GM21360 (cell line): Measurements from ENCODE around the gene ABHD4.
"Not testable (repeated sequence)": the region's sequence is repeated elsewhere in the genome, so short reads cannot be mapped to it uniquely, and the experiment has no call there.

Experiments used
- ATAC-seq: cut with Tn5 transposase; IDR thresholded peaks from one replicate; pipeline ENCODE4 v1.9.1; 2021; ENCODE audit warnings: mild to moderate bottlenecking, moderate library complexity; ENCODE audit not compliant: unreplicated experiment

ABHD4 gene

DNA sequence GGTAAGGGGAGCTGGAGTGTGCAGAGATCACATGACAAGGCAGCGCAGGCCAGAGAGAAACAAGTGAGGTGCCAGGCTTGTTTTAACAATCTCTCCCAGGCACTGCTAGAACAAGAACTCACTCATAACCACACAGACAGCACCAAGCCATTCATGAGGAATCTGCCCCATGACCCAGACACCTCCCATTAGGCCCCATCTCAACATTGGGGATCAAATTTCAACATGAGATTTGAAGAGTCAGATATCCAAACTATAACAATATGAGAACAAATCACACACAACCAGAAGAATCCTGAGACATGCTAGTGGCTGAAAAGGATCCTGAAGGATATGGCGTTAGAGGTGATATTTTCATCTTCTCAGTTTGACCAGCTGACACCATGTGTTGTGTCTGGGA lies 24.2 kb downstream of the ABHD4 start:
- ATAC-seq: no peak

DNA sequence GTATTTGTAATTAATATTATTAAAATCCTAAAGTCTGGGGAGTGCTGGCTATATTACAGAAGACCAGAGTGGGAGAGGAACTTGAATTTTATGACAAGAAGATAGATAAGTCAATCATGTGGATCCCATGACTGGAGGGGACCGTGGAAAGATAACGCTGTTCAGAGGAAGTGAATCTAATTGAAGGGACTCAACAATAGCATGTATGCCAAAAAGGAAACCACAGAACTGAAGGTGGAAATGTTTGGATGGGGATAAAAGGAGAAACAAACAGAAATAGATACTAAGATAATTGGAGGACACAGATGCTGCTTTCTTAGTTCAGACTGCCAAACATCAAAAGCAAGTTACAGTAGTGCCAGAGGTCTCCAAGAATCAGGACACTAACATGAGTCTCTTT lies 24.9 kb downstream of the ABHD4 start:
- no peak for ATAC-seq

DNA sequence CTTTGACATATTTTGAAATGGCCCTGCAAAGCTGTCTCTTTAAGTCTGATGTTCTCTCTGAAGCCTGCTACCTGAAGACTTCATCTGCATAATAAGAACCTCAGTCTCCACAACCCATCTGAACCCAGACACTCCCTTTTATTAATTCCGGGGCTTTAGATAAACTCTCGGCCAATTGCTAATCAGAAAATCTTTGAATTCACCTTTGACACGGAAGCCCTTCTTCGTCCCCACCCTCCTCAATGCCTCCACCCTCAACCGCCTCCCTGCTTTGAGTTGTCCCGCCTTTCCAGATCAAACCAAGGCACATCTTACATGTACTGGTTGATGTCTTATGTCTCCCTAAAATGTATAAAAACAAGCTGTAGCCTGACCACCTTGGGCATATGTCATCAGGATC lies 28.5 kb downstream of the ABHD4 start:
- no peak for ATAC-seq

DNA sequence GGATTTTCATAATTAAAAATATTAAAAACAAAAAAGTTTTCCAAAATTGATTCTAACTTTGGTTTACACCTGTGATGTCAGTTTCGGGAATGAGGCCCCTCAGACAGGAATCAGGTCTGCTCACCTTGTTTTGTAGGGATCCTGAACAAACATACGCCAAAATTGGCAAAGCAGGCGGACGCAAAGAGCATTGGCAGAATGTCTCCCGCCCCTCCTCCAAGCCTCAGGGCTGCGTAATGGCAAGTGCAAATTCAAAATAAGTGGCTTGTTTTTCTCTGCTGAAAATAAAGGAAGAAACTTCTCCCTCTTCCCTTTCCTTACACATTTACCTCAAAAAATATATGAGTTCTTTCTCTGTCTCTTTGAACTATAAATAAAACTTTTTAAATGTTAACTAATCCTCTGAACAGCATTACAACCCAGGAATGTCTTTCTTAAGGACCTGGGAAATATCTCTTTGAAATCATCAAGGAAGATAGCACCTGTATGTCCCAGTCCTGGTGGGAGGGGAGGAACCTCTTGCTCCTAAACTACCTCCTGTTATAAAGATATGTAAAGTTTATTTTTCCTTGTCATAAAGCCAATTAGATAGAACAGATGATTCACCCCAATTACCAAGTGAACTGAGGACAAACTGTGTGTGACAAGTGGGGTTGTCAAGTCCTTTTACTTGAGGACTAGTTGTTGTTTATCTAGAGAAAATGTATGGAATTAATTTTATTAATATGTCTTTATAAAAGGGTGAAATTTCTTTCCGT lies 29.6 kb downstream of the ABHD4 start:
- ATAC-seq: no peak

- no peak for ATAC-seq
Measured at GRCh38 chr14:22629361-22629760, 31.3 kb downstream of the ABHD4 start.

DNA sequence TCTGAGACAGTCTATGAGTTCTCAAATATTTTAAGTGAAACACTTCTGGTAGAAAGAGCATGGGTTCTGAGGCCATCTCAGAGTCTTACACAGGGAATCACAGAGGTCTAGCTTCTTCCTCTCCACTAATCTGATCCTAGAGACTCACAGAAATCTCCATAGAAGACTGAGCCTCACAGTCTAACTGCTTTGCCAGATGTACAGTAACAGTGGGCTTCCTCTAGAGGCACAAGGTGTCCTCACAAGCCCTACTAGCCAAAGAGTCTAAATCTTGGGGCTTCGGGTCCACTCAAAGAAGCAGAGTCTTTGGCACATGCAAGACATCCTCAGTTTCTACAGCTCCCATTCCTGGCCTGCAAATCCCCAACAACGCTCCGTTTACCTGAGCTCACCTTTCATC lies 32.0 kb downstream of the ABHD4 start:
- ATAC-seq: no peak

GRCh38 chr14:22630486-22630885 lies 32.4 kb downstream of the ABHD4 start:
- ATAC-seq: no peak

DNA sequence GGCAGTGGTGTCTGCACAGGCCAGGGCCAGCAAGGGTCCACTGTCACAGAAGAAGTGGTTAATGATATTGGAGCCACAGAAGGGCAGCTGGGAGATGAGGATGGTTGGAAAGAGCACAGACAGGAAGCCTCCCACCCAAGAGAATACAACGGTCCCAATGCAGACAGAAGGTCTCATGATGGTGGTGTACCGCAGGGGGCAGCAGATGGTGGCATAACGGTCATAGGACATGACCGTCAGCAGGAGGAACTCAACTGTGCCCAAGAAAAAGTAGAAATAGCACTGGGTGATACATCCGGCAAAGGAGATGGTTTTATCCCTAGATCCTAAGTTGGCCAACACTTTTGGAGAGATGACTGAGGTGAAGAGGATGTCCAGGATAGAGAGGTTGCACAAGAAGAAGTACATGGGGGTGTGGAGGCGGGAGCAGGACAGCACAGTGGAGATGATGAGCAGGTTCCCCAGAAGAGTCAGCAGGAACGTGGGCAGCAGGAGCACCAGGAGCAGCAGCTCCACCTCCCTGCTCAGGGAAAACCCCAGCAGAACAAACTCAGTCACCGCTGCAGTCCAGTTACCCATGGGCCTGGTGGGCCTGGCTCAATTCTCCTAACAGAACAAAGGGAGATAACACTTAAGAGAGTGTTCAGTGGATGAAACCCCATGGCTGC lies 36.3 kb downstream of the ABHD4 start:
- ATAC-seq: no peak

DNA sequence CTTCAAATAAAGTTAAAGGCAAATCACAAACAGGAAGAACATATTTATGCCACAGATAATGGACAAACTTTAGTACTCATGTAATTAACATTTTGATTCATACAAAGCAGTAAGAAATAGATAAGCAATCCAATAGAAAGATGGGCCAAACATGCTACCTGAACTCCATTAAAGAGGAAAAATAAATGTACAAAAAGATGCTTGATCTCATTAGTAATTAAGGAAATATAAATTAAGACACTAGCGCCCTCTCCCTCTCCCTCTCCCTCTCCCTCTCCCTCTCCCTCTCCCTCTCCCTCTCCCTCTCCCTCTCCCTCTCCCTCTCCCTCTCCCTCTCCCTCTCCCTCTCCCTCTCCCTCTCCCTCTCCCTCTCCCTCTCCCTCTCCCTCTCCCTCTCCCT lies 37.9 kb downstream of the ABHD4 start:
- not testable (repeated sequence) for ATAC-seq

DNA sequence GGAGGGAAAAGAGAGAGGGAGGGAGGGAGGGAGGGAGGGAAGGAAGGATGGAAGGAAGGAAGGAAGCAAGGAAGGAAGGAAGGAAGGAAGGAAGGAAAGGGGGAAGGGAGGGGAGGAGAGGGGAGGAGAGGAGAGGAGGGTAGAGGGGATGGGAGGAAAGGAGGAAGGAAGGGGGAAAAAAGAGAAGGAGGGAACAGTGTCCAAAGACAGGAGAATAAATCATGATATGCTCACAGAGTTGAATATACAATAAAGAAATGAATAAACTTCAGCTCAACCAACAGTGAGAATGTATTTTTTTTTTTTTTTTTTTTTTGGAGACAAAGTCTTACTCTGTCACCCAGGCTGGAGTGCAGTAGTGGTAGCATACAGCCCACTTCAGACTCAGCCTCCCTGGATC lies 42.1 kb downstream of the ABHD4 start:
- no peak for ATAC-seq

- no peak for ATAC-seq
Measured at GRCh38 chr14:22641846-22642245, 43.7 kb downstream of the ABHD4 start.

- ATAC-seq: no peak
Measured at GRCh38 chr14:22644305-22644635, 46.2 kb downstream of the ABHD4 start, which contains the start of gene OR6J1. OR6J1 (minus strand) TSS chr14:22644352; CDS start chr14:22634811, 9,541 bp downstream.

- no peak for ATAC-seq
Measured at GRCh38 chr14:22646570-22647254, 48.6 kb downstream of the ABHD4 start.

DNA sequence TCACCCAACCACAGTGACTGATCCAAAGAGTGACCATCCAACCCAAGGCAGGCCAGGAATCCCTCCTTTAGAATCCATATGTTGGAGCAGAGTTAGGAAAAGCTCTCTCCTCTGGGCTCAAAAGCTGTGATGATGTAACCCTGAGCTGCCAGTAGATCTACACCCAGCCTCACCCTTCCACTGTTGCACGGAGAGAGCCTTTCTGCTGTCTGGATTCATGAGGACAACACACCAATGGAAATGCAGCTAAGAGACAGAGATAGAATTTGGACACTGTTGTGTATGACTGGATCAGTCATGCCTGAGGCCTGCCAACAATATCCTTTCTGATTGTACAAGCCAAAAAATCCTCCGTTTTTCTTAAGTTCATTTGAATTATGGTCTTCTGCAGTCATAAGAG lies 50.4 kb downstream of the ABHD4 start:
- no peak for ATAC-seq

GRCh38 chr14:22650046-22650739 lies 52.1 kb downstream of the ABHD4 start:
- ATAC-seq: no peak

DNA sequence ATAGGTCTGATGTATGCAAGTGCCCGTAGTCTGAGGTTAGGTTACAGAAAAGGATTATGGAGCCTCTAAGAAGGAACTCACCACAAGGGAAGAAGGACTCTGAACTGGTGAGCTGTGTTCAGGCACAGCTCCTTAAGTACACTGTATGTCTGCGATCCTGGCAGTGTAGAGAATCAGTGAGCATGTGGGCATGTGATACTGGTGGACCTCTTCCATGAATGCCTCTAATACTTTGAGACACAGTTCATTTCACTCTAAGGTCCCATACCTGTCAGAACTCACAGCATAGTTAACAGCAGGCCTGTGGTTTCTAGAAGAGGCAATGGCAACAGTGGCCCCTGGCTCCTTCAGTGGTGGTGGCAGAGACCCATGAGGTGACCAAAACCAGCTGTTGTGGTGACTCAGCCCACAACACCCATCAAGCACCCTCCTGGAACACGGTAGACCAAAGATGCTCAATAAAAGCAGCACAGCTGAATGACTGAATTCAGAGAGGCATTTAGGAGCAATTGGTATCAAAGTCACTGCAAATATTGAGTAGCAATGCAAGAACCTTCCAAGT lies 52.9 kb downstream of the ABHD4 start:
- peak; percentile 71 for ATAC-seq

DNA sequence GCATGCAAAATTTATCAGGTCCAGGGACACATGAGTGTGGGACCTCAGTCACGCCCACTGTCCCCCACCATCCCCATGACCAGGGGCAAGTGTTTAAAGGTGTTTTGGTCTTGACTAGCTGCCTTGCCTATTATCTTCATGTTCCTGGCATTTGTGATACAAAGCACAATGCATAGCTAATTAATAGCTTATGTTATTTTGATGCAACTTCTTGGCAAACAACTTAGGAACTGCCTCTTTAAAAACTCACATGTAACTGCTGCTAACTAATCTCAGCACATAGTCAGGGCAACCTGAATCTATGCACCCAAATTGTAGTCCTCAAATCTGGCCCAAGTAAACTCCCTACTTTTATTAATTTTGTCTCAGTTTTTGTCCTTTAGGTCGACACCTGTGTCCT lies 53.5 kb downstream of the ABHD4 start:
- ATAC-seq: no peak

GRCh38 chr14:22653012-22653621 lies 55.0 kb downstream of the ABHD4 start:
- ATAC-seq: no peak

- no peak for ATAC-seq
Measured at GRCh38 chr14:22656226-22656625, 58.1 kb downstream of the ABHD4 start.

DNA sequence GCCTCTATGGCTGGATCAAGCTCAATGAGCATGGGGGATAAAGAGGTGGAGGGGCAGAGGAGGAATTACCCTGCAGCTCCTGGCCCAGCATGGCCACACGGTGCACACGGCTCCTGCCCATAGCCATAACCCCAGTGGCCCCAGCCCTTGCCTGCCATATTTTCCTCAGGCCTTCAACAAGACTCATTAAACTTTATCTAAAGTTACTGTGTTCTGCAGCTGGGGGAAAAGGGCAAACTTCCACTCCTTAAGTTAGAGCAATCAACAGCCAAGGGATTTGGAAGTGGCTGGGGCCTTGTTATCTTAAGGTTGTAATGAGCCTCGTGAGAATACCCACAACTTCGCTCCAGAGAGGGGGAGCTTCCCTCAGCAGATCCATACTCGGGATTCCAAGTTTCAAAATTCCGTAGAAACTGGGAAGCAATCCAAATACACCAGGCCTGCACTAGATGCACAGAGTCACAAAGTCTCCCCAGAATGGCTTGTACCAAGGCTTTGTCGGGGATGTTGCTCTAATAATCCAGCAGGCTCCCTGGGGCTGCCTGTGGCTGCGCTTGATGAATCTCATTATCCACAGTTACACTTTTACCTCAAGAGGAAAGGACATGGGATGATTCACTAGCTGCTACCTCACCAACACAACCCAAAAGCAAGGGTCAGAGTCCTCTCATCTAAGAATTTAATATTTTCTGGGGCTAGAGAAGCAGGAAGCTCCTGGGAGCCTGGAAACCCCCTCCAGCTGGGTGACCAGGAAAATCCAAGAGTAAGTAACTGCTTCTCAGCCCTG lies 59.0 kb downstream of the ABHD4 start:
- no peak for ATAC-seq
